Activated naive CD8-positive, alpha-beta T cell treated with anti-CD3 and anti-CD28 coated beads, Interleukin-2, amount 10 ng/mL, durations not matched to agents 7 days and 5 days (primary cell): ENCODE data around the gene KLRC3. TPM values are rescaled to one million over a fixed set of nuclear protein-coding genes. Genes with fewer than 3 reads are reported as not detected.
A peak's percentile ranks its signal among the peaks of the same experiment; 100 is the strongest.
"Not testable (repeated sequence)": the region's sequence is repeated elsewhere in the genome, so short reads cannot be mapped to it uniquely, and the experiment has no call there.

ENCODE experiments used
- ATAC-seq: fragments of 150-1000 bp; cut with Tn5 transposase; one replicate; pipeline ENCODE4 v1.10.0; 2021; ENCODE audit warnings: low read depth, moderate library complexity
- POLR2A ChIA-PET: fragments of 350-600 bp; sonication (Branson Sonifier 250); formaldehyde crosslinking; loops from one replicate; lab custom pipeline; 2021; ENCODE audit warnings: antibody characterized with exemption; lab: Charles Lee
- DNase-seq: peaks from one replicate; pipeline ENCODE4 v3.0.0; 2021
- H3K27ac Mint-ChIP-seq: one replicate; pipeline ENCODE4 v1.8.0; 2022; ENCODE audit warnings: mild to moderate bottlenecking, mixed read lengths
- H3K27me3 Mint-ChIP-seq: one replicate; pipeline ENCODE4 v1.8.0; 2022; ENCODE audit warnings: mild to moderate bottlenecking, moderate library complexity, mixed read lengths
- H3K36me3 Mint-ChIP-seq: one replicate; pipeline ENCODE4 v1.8.0; 2021; ENCODE audit warnings: mild to moderate bottlenecking, mixed read lengths
- H3K4me1 Mint-ChIP-seq: one replicate; pipeline ENCODE4 v1.8.0; 2021; ENCODE audit warnings: mixed read lengths
- H3K4me3 Mint-ChIP-seq: one replicate; pipeline ENCODE4 v1.8.0; 2022; ENCODE audit warnings: mild to moderate bottlenecking, moderate library complexity, mixed read lengths
- H3K9me3 Mint-ChIP-seq: one replicate; pipeline ENCODE4 v1.8.0; 2021; ENCODE audit warnings: mixed read lengths
- total RNA-seq, 2 experiments: library from RNA; stranded (reverse); gene quantifications; one replicate each; pipeline ENCODE4 v1.2.3, GENCODE V29; 2021

KLRC3 gene
- total RNA-seq, 2 experiments from 2014 or later: 3.0 to 5.6 TPM

DNA sequence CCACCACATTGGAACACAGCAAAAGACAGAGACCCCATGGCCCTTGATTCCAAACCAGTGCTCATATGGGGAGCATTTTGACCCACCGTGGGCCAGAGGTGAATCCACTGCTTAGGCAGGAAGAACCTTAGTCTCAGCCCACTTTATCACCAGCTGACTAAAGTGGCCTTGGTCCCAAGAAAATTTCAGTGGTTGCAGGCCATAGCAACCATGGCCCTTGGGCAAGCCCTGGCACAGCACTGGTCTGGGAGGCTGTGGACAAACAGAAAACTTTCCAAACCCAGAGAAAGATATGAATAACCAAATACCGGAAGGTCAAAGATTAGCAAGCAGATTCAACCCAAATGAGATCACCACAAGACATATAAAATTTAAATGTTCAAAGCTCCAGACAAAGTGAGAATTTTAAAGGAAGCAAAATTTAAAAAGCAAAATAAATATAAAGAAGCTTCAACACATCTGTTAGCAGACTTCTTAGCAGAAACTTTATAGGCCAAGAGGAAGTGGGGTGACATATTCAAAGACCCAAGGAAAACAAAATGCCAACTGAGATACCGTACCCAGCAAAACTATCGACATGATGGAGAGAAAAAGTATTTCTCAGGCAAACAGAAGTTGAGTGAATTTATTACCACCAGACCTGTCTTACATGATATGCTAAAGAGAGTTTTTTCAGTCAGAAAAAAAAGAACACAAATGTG, 38.3 kb downstream of the KLRC3 start:
- POLR2A ChIA-PET: interaction anchor here (0.6 to 2.3 kb wide), 12 partner anchors 8 to 621 kb away, joined by 3 to 29 read pairs (median 5); partner anchors contain the start of genes CD69, KLRC4 and KLRK1
- peak overlapping the region; percentile 95 for H3K27ac Mint-ChIP-seq
- peak overlapping the region; percentile 84 for H3K4me3 Mint-ChIP-seq
- H3K4me1 Mint-ChIP-seq: peaks cover 60% of the 10 kb centered on the region
- H3K9me3 Mint-ChIP-seq: no peaks in the 10 kb centered on the region
- H3K27me3 Mint-ChIP-seq: no peaks in the 10 kb centered on the region
- ATAC-seq (peak; percentile 17), DNase-seq (no peak)
- H3K36me3 Mint-ChIP-seq: peaks cover 70% of the 10 kb centered on the region

- H3K9me3 Mint-ChIP-seq, POLR2A ChIA-PET, H3K4me3 Mint-ChIP-seq, ATAC-seq, H3K27me3 Mint-ChIP-seq, DNase-seq: not testable (repeated sequence)
- Mint-ChIP-seq H3K4me1 (peaks cover 55% of the 10 kb centered on the region), H3K36me3 (peaks cover 62% of the 10 kb centered on the region), H3K27ac (peak overlapping the region; percentile 62)
Observed at GRCh38 chr12:10378737-10379136, 41.7 kb downstream of the KLRC3 start.

- POLR2A ChIA-PET: interaction anchor here (0.7 to 1.9 kb wide), 10 partner anchors 7 to 727 kb away, joined by 3 to 13 read pairs (median 4); no protein-coding TSS in a partner anchor
- Mint-ChIP-seq H3K4me1 (peaks cover 60% of the 10 kb centered on the region), H3K36me3 (peaks cover 60% of the 10 kb centered on the region), H3K9me3 (no peaks in the 10 kb centered on the region), H3K27ac (peak overlapping the region; percentile 83), H3K4me3 (peak overlapping the region; percentile 79), H3K27me3 (no peaks in the 10 kb centered on the region)
- DNase-seq: no peak
- no peak for ATAC-seq
Observed at GRCh38 chr12:10374624-10375018, 45.8 kb downstream of the KLRC3 start.

DNA sequence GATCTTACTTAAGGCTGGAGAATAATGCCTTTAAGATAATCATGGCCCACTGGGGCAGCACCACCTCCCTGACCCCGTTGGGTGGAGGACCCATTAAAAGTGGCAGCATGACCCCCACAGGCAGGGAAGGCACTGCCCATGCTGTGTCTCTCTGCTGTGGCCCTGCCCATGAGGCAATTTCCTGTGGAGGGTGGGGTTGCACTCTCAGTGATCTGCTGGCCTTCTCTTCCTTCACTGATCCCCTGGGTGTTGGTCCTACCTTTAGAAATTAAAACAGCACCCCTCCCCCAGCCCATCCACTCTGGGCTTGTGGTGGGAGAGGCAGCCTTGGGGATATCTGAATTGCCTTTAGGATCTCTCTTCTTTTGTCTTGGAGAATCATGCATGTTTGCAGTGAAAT, 47.8 kb downstream of the KLRC3 start:
- peaks cover 67% of the 10 kb centered on the region for H3K4me1 Mint-ChIP-seq
- H3K27me3 Mint-ChIP-seq: no peaks in the 10 kb centered on the region
- H3K4me3 Mint-ChIP-seq: peak overlapping the region; percentile 69
- no peaks in the 10 kb centered on the region for H3K9me3 Mint-ChIP-seq
- peaks cover 57% of the 10 kb centered on the region for H3K36me3 Mint-ChIP-seq
- H3K27ac Mint-ChIP-seq: peak overlapping the region; percentile 84
- peak; percentile 81 for ATAC-seq
- DNase-seq: no peak
- POLR2A ChIA-PET: interaction anchor here (1.0 kb wide), 1 partner anchor 9 kb away, joined by 4 read pairs; no protein-coding TSS in a partner anchor

DNA sequence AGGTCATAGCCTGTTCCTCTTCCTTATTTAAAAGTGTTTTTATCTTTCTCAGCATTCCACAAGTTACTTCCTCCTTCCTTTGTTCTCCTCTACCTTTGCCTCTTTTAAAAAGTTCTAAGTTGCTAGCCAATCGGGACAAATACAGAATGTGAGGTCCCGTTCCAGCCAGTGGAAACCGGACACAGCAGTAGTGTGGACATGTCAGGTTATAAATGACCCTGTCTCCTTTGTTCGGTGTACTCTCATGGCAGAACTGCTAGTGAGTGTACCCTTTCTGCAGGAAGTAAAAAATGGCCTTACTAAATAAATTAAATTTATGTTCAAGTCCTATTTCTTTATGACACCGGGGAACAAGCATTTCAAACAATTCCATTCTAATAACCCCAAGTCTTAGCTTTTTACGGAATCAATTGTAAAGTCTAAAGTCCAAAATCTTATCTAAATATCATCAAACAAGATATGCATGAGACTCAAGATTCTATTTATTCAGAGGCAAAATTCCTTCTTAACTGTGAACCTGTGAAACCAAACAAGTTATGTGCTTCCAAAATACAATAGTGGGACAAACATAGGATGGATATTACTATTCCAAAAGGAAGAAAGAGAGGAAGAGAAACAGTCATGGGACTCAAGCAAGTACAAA, 48.4 kb downstream of the KLRC3 start:
- H3K4me1 Mint-ChIP-seq: peaks cover 70% of the 10 kb centered on the region
- DNase-seq, ATAC-seq, POLR2A ChIA-PET, H3K27me3 Mint-ChIP-seq, H3K9me3 Mint-ChIP-seq: not testable (repeated sequence)
- peaks cover 59% of the 10 kb centered on the region for H3K36me3 Mint-ChIP-seq
- H3K4me3 Mint-ChIP-seq: peak overlapping the region; percentile 49
- peak overlapping the region; percentile 81 for H3K27ac Mint-ChIP-seq

- Mint-ChIP-seq H3K36me3 (peaks cover 52% of the 10 kb centered on the region), H3K27me3 (no peaks in the 10 kb centered on the region), H3K4me1 (peaks cover 63% of the 10 kb centered on the region), H3K9me3 (no peaks in the 10 kb centered on the region), H3K4me3 (peak overlapping the region; percentile 76), H3K27ac (peak overlapping the region; percentile 88)
- POLR2A ChIA-PET: interaction anchor here (0.7 to 1.0 kb wide), 4 partner anchors 11 to 185 kb away, joined by 3 to 5 read pairs (median 4); no protein-coding TSS in a partner anchor
- DNase-seq: no peak
- ATAC-seq: no peak
Observed at GRCh38 chr12:10369557-10370415, 50.6 kb downstream of the KLRC3 start.

GRCh38 chr12:10368206-10369171, 51.9 kb downstream of the KLRC3 start:
- Mint-ChIP-seq H3K27me3 (no peaks in the 10 kb centered on the region), H3K4me1 (peaks cover 52% of the 10 kb centered on the region), H3K4me3 (peak overlapping the region; percentile 71), H3K9me3 (no peaks in the 10 kb centered on the region), H3K27ac (peak overlapping the region; percentile 87), H3K36me3 (peaks cover 43% of the 10 kb centered on the region)
- POLR2A ChIA-PET: interaction anchor here (0.8 to 1.1 kb wide), 2 partner anchors 19 to 305 kb away, joined by 3 read pairs; no protein-coding TSS in a partner anchor
- no peak for DNase-seq
- ATAC-seq: no peak

GRCh38 chr12:10367714-10368113, 52.7 kb downstream of the KLRC3 start:
- ATAC-seq, H3K9me3 Mint-ChIP-seq, H3K27me3 Mint-ChIP-seq, DNase-seq: not testable (repeated sequence)
- Mint-ChIP-seq H3K27ac (peak overlapping the region; percentile 87), H3K4me1 (peaks cover 47% of the 10 kb centered on the region), H3K36me3 (peaks cover 39% of the 10 kb centered on the region), H3K4me3 (peak overlapping the region; percentile 71)
- POLR2A ChIA-PET: interaction anchor here (1.1 to 3.8 kb wide), 5 partner anchors 17 to 306 kb away, joined by 3 to 42 read pairs (median 24); no protein-coding TSS in a partner anchor

DNA sequence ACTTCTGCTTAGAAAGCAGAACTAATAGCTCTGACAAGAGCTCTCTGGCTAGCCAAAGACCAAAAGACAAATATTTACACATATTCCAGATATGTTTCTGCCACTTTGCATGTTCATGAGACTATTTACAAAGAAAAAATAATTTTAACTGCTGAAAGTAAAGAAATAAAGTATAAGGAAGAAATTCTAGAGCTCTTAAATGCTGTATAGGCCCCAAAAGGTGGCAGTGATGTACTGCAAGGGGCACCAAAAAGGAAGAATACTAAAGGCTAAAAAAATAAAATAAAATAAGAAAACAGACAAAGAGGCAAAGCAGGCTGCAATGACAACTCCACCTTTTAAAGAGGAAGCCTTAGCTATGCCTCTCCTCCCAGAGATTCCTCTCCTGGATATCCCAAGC, 53.5 kb downstream of the KLRC3 start:
- Mint-ChIP-seq H3K27ac (no peak overlapping the region), H3K4me3 (peak overlapping the region; percentile 21), H3K36me3 (peaks cover 36% of the 10 kb centered on the region), H3K4me1 (peaks cover 39% of the 10 kb centered on the region), H3K9me3 (no peaks in the 10 kb centered on the region), H3K27me3 (no peaks in the 10 kb centered on the region)
- POLR2A ChIA-PET: interaction anchor here (0.6 to 3.8 kb wide), 9 partner anchors 16 to 306 kb away, joined by 3 to 42 read pairs (median 4); no protein-coding TSS in a partner anchor
- no peak for DNase-seq
- ATAC-seq: no peak

GRCh38 chr12:10365696-10366405, 54.5 kb downstream of the KLRC3 start:
- H3K4me1 Mint-ChIP-seq: peaks cover 36% of the 10 kb centered on the region
- DNase-seq (no peak), ATAC-seq (no peak)
- no peaks in the 10 kb centered on the region for H3K27me3 Mint-ChIP-seq
- H3K36me3 Mint-ChIP-seq: peaks cover 36% of the 10 kb centered on the region
- H3K9me3 Mint-ChIP-seq: no peaks in the 10 kb centered on the region
- H3K4me3 Mint-ChIP-seq: no peak overlapping the region
- no peak overlapping the region for H3K27ac Mint-ChIP-seq
- POLR2A ChIA-PET: interaction anchor here (0.7 to 3.8 kb wide), 16 partner anchors 8 to 306 kb away, joined by 3 to 42 read pairs (median 4); no protein-coding TSS in a partner anchor

DNA sequence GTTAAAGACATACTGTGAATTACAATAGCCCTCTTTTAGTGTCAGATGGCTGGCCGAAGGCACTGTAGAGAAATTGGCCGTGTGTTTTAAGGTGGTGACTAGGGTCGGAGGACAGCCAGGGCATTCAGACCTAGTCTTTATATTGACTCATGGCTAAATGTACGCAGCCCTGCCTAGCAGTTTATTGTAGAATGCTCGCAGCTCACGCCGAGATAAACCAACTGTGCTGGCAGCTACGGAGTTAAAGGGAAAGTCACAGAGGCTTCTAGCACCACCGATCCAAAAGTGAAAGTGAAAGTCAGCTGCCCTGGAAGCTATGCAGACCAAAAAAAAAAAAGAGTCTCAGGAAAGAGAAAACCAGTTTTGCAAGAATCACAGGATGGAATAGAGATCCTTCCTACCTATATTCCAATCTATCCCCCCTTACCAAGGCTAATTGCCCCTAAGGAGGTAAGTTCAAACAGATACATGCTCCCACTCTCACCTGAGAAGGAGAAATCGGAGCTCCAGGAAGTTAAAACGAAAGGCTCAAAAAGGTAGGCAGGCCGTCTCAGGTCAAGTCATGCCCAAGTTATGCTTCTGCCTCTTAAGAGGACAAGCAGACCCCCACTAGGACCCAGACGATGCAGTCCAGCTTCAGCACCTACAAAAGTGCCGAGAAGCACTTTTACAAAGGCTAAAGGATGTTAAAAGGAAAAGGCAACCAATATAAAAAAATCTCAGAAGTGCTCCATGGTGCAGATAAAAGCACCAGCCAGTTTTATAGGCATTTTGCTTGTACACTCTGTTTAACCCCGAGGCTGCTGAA, 55.4 kb downstream of the KLRC3 start:
- no peaks in the 10 kb centered on the region for H3K27me3 Mint-ChIP-seq
- peaks cover 36% of the 10 kb centered on the region for H3K4me1 Mint-ChIP-seq
- no peak overlapping the region for H3K27ac Mint-ChIP-seq
- DNase-seq (peak; percentile 60), ATAC-seq (peak; percentile 59)
- peaks cover 36% of the 10 kb centered on the region for H3K36me3 Mint-ChIP-seq
- H3K4me3 Mint-ChIP-seq: no peak overlapping the region
- POLR2A ChIA-PET: interaction anchor here (0.7 to 3.8 kb wide), 20 partner anchors 9 to 358 kb away, joined by 3 to 42 read pairs (median 5); partner anchors contain the start of gene YBX3
- H3K9me3 Mint-ChIP-seq: no peaks in the 10 kb centered on the region
